DND-41 (cell line): ENCODE results near the gene UBASH3B.
A peak's percentile ranks its signal among the peaks of the same experiment; 100 is the strongest.

Experiments
- ATAC-seq: fragments of 200-7000 bp; cut with Tn5 transposase; 3 replicates; pipeline ENCODE4 v1.9.1; 2021; ENCODE audit warnings: low read depth; ENCODE audit not compliant: insufficient read depth
- DNase-seq: peaks from one replicate; pipeline ENCODE4 v3.0.0-alpha.2; 2020
- H2AFZ ChIP-seq: 2 replicates; pipeline ENCODE4 v1.6.0; 2012; ENCODE audit warnings: low read depth, low read length
- H3K27ac ChIP-seq: 2 replicates; pipeline ENCODE4 v1.5.1; 2012; ENCODE audit warnings: low read length, inconsistent platforms
- H3K27me3 ChIP-seq: fragments of 200-600 bp; sonication (generic); 2 replicates; pipeline ENCODE4 v1.6.0; 2012; ENCODE audit warnings: low read length, mild to moderate bottlenecking, inconsistent platforms; ENCODE audit not compliant: insufficient read depth, poor library complexity
- H3K36me3 ChIP-seq: 2 replicates; pipeline ENCODE4 v1.5.1; 2012; ENCODE audit warnings: low read length, inconsistent platforms; ENCODE audit not compliant: insufficient read depth
- H3K4me1 ChIP-seq: 2 replicates; pipeline ENCODE4 v1.5.1; 2012; ENCODE audit warnings: mild to moderate bottlenecking, low read length; ENCODE audit not compliant: insufficient read depth
- H3K4me2 ChIP-seq: 2 replicates; pipeline ENCODE4 v1.6.0; 2012; ENCODE audit warnings: mild to moderate bottlenecking, moderate library complexity, low read length, inconsistent platforms; ENCODE audit not compliant: insufficient read depth
- H3K4me3 ChIP-seq, 2 experiments: fragments of 200-600 bp in 1 of 2; shearing (Covaris generic) in 1 of 2; 2 replicates each; pipeline ENCODE4 v1.5.1; 2012 to 2016; ENCODE audit warnings: inconsistent platforms in 2 of 2, low read length in 2 of 2, mild to moderate bottlenecking in 2 of 2, low read depth in 1 of 2, moderate library complexity in 1 of 2
- H3K79me2 ChIP-seq: 2 replicates; pipeline ENCODE4 v1.6.0; 2012; ENCODE audit warnings: low read length, inconsistent platforms; ENCODE audit not compliant: insufficient read depth
- H3K9ac ChIP-seq: 2 replicates; pipeline ENCODE4 v1.6.0; 2012; ENCODE audit warnings: low read depth, mild to moderate bottlenecking, inconsistent platforms, low read length, moderate library complexity
- H3K9me3 ChIP-seq: 2 replicates; pipeline ENCODE4 v1.5.1; 2012; ENCODE audit warnings: low read length, moderate library complexity, mild to moderate bottlenecking, inconsistent platforms; ENCODE audit not compliant: insufficient read depth, severe bottlenecking
- H4K20me1 ChIP-seq: 2 replicates; pipeline ENCODE4 v1.6.0; 2012; ENCODE audit warnings: low read length; ENCODE audit not compliant: insufficient read depth
- CTCF ChIP-seq: IDR thresholded peaks from 2 replicates; pipeline ENCODE4 v1.5.1; 2012; ENCODE audit warnings: borderline replicate concordance, low read length, moderate library complexity, mild to moderate bottlenecking; ENCODE audit not compliant: poor library complexity, severe bottlenecking; ENCODE audit errors: extremely low read depth
- EZH2 ChIP-seq: IDR thresholded peaks from 3 replicates; pipeline ENCODE4 v1.6.1; 2012; ENCODE audit warnings: borderline replicate concordance, low read depth, mild to moderate bottlenecking, moderate library complexity, low read length, inconsistent platforms; ENCODE audit not compliant: severe bottlenecking

UBASH3B gene

DNA sequence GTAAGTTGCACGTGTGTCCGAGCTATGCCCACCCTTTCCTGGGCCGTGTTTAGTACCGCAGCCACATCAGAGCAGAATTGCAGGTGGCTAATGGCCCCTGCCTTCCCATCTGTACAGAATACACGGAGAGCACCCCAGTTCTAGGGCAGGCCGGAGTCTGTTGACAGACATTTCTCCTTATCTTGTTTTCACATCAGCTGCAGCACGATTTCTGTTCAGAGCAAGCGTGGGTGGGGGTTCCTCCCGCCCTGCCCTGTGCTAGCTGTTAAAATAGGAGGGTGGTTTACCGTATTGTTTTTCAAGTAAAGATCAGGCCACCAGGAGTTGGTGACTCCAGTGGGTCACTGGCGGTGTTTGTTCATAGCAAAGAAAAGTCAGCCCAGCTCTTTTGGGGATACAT lies 41.1 kb downstream of the UBASH3B start:
- Histone ChIP-seq H3K4me1 (peaks cover 85% of the 10 kb centered on the region), H4K20me1 (no peaks in the 10 kb centered on the region), H3K79me2 (peaks cover 78% of the 10 kb centered on the region), H3K4me3 (peak overlapping the region in 1 of 2 experiments; percentile 38; a peak in 2 of 4 replicates), H2AFZ (no peak overlapping the region; the same call in 1 of the 2 replicates), H3K9ac (peak overlapping the region; percentile 58), H3K27ac (peak overlapping the region; percentile 94), H3K9me3 (no peaks in the 10 kb centered on the region), H3K4me2 (peak overlapping the region; percentile 59), H3K27me3 (no peaks in the 10 kb centered on the region), H3K36me3 (peaks cover 12% of the 10 kb centered on the region)
- DNase-seq (peak; percentile 92), ATAC-seq (peak; percentile 83)
- TF ChIP-seq CTCF = no peak

DNA sequence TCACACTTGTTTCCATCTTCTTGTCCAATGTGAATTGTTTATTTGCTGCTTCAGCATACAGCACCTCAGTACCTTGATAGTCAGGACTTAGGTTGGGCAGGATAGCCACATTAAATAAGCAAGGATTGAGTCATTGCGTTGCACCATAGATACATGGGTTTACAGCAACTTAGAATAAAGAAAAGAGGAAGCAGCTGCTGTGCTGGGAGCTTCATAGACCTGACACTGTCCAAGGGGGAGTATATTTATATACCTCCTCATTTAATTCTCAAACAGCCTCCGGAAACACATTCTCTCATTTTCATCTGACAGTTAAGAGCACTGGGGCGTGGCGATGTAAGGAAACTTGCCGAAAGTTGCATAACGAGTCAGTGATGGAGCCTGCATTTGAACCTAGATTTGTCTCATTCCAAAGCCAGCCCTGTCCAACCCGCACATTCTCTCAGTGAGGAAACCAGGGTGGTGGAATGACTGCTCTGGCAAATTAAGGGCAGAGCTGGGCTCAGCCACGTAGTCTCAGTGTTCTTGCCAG lies 42.2 kb downstream of the UBASH3B start:
- H3K27me3 ChIP-seq = no peaks in the 10 kb centered on the region
- H3K79me2 ChIP-seq = peaks cover 78% of the 10 kb centered on the region
- ATAC-seq = peak; percentile 79
- H3K36me3 ChIP-seq = peaks cover 18% of the 10 kb centered on the region
- H3K4me1 ChIP-seq = peaks cover 74% of the 10 kb centered on the region
- peak overlapping the region; percentile 58 for H3K9ac ChIP-seq
- H3K27ac ChIP-seq = peak overlapping the region; percentile 94
- H3K9me3 ChIP-seq = no peaks in the 10 kb centered on the region
- DNase-seq = peak; percentile 81
- peak overlapping the region in 1 of 2 experiments; percentile 38; a peak in 2 of 4 replicates for H3K4me3 ChIP-seq
- H3K4me2 ChIP-seq = peak overlapping the region; percentile 59
- TF ChIP-seq EZH2 (no peak), CTCF (no peak)
- no peak overlapping the region for H2AFZ ChIP-seq
- no peaks in the 10 kb centered on the region for H4K20me1 ChIP-seq

GRCh38 chr11:122698392-122698791 lies 42.9 kb downstream of the UBASH3B start:
- H3K79me2 ChIP-seq = peaks cover 76% of the 10 kb centered on the region
- H4K20me1 ChIP-seq = no peaks in the 10 kb centered on the region
- H3K4me1 ChIP-seq = peaks cover 67% of the 10 kb centered on the region
- H3K27ac ChIP-seq = peak overlapping the region; percentile 94
- H3K36me3 ChIP-seq = peaks cover 15% of the 10 kb centered on the region
- ATAC-seq = no peak
- peak overlapping the region; percentile 58 for H3K9ac ChIP-seq
- H2AFZ ChIP-seq = no peak overlapping the region
- H3K9me3 ChIP-seq = no peaks in the 10 kb centered on the region
- TF ChIP-seq EZH2 = no peak
- TF ChIP-seq CTCF = no peak
- no peak for DNase-seq
- H3K4me2 ChIP-seq = peak overlapping the region; percentile 59
- peak overlapping the region in 1 of 2 experiments; percentile 35; a peak in 1 of 4 replicates for H3K4me3 ChIP-seq
- H3K27me3 ChIP-seq = no peaks in the 10 kb centered on the region
